GM21619 (cell line): Measurements from ENCODE around the gene HSPA14.
"Not testable (repeated sequence)": the region's sequence is repeated elsewhere in the genome, so short reads cannot be mapped to it uniquely, and the experiment has no call there.

Source experiments
- ATAC-seq: cut with Tn5 transposase; IDR thresholded peaks from one replicate; pipeline ENCODE4 v1.9.1; 2021; ENCODE audit not compliant: unreplicated experiment

The HSPA14 gene

DNA sequence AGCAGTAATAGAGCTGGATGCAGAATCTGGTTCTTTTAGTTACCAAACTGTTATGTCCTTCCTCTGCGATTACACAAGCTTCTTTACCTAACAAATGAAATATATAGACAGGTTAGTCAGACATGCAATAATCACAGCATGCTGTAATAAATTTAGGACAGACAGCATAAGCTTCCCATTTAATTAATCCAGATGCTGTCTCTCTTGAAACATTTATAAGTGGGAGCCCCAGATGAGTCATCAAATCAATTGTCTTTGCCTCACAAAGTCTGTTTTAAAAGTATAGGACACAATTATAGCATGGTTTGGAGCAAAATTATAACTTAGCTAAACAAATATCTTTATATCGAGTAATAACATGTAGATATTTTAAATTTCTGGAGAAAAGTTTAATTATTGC, 1.9 kb upstream of the HSPA14 start:
- ATAC-seq, result no peak

- ATAC-seq, result no peak
Observed at GRCh38 chr10:14837003-14837756, 926 bp upstream of the HSPA14 start.

GRCh38 chr10:14838582-14839304, 637 bp downstream of the HSPA14 start:
- ATAC-seq, result no peak

DNA sequence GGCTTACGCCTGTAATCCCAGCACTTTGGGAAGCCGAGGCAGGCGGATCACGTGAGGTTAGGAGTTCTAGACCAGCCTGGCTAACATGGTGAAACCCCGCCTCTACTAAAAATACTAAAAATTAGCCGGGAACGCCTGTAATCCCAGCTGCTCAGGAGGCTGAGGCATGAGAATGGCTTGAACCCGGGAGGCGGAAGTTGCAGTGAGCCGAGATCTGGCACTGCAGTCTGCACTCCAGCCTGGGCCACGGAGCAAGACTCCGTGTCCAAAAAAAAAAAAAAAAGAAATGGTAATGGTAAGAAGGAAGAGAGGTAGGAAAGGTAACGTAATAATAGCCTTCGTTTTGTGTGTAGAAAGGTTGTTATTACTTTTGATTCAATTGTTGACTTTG, 1.2 kb downstream of the HSPA14 start:
- ATAC-seq, result no peak

- no peak for ATAC-seq
Observed at GRCh38 chr10:14840178-14840577, 2.1 kb downstream of the HSPA14 start.

- no peak for ATAC-seq
Observed at GRCh38 chr10:14843327-14843988, 5.4 kb downstream of the HSPA14 start.

GRCh38 chr10:14844948-14845347, 6.8 kb downstream of the HSPA14 start:
- ATAC-seq, result no peak

DNA sequence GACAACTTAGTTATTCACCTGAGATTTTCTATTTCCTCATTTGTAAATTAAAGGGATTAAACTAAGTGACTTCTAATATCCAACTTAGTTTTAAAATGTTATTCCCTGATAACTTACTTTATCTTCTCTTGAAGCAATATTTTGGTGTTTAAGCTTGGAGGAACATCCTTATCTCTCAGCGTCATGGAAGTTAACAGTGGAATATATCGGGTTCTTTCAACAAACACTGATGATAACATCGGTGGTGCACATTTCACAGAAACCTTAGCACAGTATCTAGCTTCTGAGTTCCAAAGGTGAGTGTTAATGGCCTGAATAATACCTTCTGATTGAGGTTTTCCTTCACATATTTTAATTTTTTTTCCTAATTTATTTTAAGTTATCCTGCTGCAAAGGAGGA, 14.1 kb downstream of the HSPA14 start:
- ATAC-seq, result no peak

- ATAC-seq, result no peak
Observed at GRCh38 chr10:14855453-14855852, 17.3 kb downstream of the HSPA14 start.

GRCh38 chr10:14858338-14858960, 20.3 kb downstream of the HSPA14 start:
- no peak for ATAC-seq

DNA sequence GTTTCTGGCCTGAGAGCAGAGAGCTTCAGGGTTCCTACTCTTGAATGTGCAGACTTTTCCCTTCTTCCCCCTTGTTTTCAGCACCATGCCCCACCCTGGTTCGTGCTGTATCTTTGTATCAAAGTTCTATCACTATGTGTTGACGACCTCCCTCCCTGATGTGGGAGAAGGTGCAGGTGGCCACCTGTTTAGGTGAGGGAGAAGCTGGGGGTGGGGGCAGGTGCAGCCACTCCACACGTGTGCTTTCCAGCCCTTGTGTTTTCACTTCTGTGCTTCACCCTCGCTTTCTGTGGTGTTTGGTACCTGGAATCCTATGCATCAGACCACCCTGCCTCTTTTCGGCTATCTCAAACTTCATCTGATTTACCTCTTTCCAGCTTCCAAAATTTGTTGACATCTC, 20.9 kb downstream of the HSPA14 start:
- no peak for ATAC-seq

GRCh38 chr10:14859775-14860174, 21.7 kb downstream of the HSPA14 start:
- ATAC-seq, result no peak

GRCh38 chr10:14860791-14861190, 22.7 kb downstream of the HSPA14 start:
- ATAC-seq, result no peak

DNA sequence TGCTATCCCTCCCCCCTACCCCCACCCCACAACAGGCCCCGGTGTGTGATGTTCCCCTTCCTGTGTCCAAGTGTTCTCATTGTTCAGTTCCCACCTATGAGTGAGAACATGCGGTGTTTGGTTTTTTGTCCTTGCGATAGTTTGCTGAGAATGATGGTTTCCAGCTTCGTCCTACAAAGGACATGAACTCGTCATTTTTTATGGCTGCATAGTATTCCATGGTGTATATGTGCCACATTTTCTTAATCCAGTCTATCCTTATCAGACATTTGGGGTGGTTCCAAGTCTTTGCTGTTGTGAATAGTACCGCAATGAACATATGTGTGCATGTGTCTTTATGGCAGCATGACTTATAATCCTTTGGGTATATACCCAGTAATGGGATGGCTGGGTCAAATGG, 26.4 kb downstream of the HSPA14 start:
- not testable (repeated sequence) for ATAC-seq

DNA sequence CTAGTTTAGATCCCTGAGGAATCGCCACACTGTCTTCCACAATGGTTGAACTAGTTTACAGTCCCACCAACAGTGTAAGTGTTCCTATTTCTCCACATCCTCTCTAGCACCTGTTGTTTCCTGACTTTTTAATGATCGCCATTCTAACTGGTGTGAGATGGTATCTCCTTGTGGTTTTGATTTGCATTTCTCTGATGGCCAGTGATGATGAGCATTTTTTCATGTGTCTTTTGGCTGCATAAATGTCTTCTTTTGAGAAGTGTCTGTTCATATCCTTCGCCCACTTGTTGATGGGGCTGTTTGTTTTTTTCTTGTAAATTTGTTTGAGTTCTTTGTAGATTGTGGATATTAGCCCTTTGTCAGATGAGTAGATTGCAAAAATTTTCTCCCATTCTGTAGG, 26.8 kb downstream of the HSPA14 start:
- ATAC-seq, result not testable (repeated sequence)

DNA sequence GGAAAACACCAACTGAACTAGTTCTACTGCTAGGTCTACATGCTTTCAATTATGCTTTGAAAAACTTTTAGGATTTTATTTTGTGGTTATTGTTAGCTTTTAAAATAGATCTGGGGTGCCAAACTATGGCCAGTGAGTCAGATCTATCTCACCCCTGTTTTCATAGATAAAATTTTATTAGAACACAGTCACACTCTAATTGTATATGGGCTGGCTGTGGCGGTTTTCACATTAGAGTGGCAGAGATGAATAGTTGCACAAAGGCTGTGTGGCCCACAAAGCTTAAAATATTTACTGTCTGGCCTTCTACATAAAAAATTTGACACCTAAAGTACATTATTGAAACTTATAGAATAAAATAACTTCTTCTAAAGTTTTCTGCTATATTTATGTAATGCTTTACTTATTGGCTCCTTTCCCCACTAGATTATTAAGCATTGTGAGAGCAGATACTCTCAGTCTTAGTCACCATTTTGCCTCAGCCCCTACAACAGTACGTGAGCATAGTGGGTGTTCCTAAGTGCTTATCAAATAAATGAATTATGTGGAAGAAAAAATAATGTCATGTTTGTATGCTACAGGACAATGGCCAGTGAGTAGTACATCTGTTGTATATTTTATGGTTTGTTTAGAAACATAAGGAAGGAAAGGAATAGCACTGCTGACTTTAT, 35.1 kb downstream of the HSPA14 start:
- peak; percentile 59 for ATAC-seq

DNA sequence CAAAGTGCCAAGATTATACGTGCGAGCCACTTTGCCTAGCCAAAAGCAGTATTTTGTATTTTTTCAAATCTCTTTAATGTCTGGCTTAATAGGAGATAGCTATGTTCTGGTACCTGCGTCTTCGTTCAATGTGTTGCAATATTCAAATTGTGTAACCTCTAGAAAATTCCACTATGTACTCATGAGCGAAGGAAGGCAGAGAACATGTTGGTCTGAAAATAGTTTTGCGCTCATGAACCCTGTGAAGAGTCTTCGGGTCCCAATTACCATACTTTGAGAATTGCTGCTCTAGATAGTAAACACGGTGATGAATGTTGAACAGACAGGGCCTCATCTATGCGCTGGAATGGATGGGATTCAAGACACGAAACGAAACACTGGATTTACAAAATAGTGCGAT, 37.8 kb downstream of the HSPA14 start:
- no peak for ATAC-seq

DNA sequence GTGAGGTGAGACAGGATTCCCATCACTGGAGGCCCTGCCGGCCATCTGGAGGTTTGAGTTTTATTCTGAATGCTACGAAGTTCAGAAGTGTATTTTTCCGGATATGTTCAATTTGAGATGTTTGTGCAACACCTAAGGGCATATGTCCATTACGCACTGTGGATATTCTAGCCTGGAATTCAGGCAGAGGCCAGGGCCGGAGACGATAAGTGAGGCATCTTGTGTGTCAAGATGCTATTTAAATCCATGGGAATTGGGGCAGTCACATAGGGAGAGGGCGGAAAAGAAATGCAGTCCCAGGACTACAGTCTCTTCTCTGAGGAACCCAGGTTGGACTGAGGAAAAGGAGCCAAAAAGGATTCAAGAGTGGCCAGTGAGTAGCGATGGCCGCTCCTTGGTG, 38.7 kb downstream of the HSPA14 start:
- ATAC-seq, result no peak

DNA sequence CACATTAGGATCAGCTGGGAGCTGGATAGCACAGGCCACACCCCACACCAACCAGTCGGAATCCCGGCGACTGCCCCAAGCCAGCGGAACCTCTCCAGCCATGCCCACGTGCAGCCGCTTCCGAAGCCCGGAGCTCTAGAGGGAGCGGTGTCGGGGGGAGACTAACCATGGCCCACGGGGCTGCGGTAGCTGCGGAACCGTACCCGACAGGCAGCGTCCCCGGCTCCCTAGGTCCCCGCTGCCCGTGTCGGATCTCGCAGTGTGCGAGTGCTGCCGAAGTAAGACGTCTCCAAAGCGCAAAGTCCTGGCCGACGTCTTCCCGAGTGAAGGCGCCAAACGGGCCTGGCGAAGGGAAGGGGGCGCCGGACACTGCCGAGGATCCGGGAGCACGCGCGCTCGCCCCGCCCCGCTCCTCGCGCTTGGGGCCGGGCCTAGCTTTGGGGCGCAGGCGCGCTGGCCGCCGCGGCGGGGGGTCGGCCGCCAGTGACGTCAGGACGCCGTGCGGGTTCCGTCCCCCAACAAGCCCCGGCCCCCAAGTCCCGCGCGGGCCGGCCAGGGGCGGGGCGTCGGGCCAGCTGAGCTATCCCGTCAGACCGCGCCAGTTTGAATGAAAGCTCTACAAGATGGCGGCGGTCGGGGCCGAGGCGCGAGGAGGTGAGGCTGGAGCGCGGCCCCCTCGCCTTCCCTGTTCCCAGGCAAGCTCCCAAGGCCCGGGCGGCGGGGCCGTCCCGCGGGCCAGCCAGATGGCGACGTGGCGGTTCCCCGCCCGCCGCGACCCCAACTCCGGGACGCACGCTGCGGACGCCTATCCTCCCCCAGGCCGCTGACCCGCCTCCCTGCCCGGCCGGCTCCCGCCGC, 40.4 kb downstream of the HSPA14 start, which contains the start of gene SUV39H2:
Gene SUV39H2 (plus strand): TSS at position 601 of the 858 bp plus-strand sequence. CDS start 23 bp downstream, at position 624.
- ATAC-seq, result peak; percentile 88
